Parathyroid adenoma (tissue), 2 donors: ENCODE measurements around the gene COMT.
A peak's percentile ranks its signal among the peaks of the same experiment; 100 is the strongest.

Experiments
- H2AFZ ChIP-seq: fragments of 300-600 bp; sonication (generic); one replicate; pipeline ENCODE4 v1.7.0; 2017; ENCODE audit warnings: antibody characterized with exemption, mild to moderate bottlenecking
- H3K27ac ChIP-seq: fragments of 300-600 bp; sonication (generic); one replicate; pipeline ENCODE4 v1.7.0; 2017
- H3K27me3 ChIP-seq: fragments of 300-600 bp; sonication (generic); one replicate; pipeline ENCODE4 v1.7.0; 2017; ENCODE audit warnings: low read length; ENCODE audit not compliant: control insufficient read depth, insufficient read depth
- H3K36me3 ChIP-seq: fragments of 300-600 bp; sonication (generic); one replicate; pipeline ENCODE4 v1.7.0; 2017; ENCODE audit warnings: low read length; ENCODE audit not compliant: control insufficient read depth, insufficient read depth
- H3K4me1 ChIP-seq: fragments of 300-600 bp; sonication (generic); one replicate; pipeline ENCODE4 v1.7.0; 2017; ENCODE audit warnings: control low read depth
- H3K4me2 ChIP-seq: fragments of 300-600 bp; sonication (generic); one replicate; pipeline ENCODE4 v1.7.0; 2017; ENCODE audit warnings: low read length
- H3K4me3 ChIP-seq: fragments of 300-600 bp; sonication (generic); one replicate; pipeline ENCODE4 v1.7.0; 2017; ENCODE audit warnings: low read depth, low read length
- H3K79me2 ChIP-seq: fragments of 300-600 bp; sonication (generic); one replicate; pipeline ENCODE4 v1.7.0; 2017; ENCODE audit warnings: control low read depth
- H3K9ac ChIP-seq: fragments of 300-600 bp; sonication (generic); one replicate; pipeline ENCODE4 v1.7.0; 2017; ENCODE audit warnings: mild to moderate bottlenecking
- H3K9me3 ChIP-seq: fragments of 300-600 bp; sonication (generic); one replicate; pipeline ENCODE4 v1.7.0; 2017; ENCODE audit warnings: low read length; ENCODE audit not compliant: control insufficient read depth
- TF ChIP-seq, protein P1 (sequence below): fragments of 300-600 bp; sonication (generic); IDR thresholded peaks from one replicate; pipeline ENCODE4 v1.7.0; 2017; ENCODE audit warnings: antibody characterized with exemption, mild to moderate bottlenecking
- donor health status: primary hyperparathyroidism.

Gene COMT

DNA sequence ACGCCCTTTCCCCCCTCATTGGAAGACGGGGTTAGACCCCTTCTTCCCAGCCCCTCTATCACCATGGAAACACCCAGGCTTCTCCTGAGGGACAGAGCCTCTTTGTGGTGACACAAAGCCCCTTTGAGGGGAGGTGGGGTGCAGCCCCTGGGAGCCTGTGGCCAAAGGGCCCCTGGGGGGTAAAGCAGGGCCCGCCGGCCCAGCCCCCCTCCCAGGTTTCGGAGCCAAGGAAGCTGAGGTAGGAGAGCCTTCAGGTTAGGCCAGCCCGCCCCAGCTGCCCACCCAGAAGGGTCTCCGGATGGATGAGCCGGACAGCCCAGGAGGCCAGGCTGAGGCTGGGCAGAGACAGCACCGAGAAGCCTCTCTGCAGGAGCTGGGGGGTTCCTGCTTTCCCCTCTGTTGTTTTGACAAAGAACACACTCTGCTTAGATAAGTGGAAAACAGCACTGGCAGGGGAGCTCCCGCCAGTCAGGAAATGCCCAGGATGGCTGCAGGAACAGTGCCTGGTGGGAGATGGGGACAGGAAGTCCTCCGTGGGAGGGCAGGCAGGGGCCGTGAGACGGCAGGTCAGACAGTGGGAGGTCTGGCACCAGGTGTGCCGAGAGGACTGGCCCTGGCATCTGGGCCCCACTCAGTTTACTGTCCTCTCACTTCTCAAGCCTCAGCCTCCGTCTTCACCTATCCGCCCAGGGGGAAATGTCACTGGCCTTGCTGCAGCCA lies 56.8 kb downstream of the COMT start:
- H3K4me2 ChIP-seq: peak overlapping the region; percentile 32
- peak overlapping the region; percentile 56 for H2AFZ ChIP-seq
- H3K9ac ChIP-seq: no peak overlapping the region
- no peak overlapping the region for H3K4me3 ChIP-seq
- no peaks in the 10 kb centered on the region for H3K27me3 ChIP-seq
- H3K36me3 ChIP-seq: no peaks in the 10 kb centered on the region
- TF ChIP-seq, protein P1, sequence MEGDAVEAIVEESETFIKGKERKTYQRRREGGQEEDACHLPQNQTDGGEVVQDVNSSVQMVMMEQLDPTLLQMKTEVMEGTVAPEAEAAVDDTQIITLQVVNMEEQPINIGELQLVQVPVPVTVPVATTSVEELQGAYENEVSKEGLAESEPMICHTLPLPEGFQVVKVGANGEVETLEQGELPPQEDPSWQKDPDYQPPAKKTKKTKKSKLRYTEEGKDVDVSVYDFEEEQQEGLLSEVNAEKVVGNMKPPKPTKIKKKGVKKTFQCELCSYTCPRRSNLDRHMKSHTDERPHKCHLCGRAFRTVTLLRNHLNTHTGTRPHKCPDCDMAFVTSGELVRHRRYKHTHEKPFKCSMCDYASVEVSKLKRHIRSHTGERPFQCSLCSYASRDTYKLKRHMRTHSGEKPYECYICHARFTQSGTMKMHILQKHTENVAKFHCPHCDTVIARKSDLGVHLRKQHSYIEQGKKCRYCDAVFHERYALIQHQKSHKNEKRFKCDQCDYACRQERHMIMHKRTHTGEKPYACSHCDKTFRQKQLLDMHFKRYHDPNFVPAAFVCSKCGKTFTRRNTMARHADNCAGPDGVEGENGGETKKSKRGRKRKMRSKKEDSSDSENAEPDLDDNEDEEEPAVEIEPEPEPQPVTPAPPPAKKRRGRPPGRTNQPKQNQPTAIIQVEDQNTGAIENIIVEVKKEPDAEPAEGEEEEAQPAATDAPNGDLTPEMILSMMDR: no peak
- H3K27ac ChIP-seq: peak overlapping the region; percentile 67
- peaks cover 16% of the 10 kb centered on the region for H3K4me1 ChIP-seq
- H3K79me2 ChIP-seq: no peaks in the 10 kb centered on the region
- no peaks in the 10 kb centered on the region for H3K9me3 ChIP-seq

- Histone ChIP-seq H3K27me3 (no peaks in the 10 kb centered on the region), H3K4me1 (peaks cover 16% of the 10 kb centered on the region), H3K27ac (peak overlapping the region; percentile 67), H3K79me2 (peaks cover 2% of the 10 kb centered on the region), H3K4me3 (no peak overlapping the region), H3K9me3 (no peaks in the 10 kb centered on the region), H2AFZ (peak overlapping the region; percentile 56), H3K9ac (no peak overlapping the region), H3K36me3 (no peaks in the 10 kb centered on the region), H3K4me2 (peak overlapping the region; percentile 32)
- TF ChIP-seq, protein P1: no peak
Observed at GRCh38 chr22:19998991-19999820, 57.6 kb downstream of the COMT start.

DNA sequence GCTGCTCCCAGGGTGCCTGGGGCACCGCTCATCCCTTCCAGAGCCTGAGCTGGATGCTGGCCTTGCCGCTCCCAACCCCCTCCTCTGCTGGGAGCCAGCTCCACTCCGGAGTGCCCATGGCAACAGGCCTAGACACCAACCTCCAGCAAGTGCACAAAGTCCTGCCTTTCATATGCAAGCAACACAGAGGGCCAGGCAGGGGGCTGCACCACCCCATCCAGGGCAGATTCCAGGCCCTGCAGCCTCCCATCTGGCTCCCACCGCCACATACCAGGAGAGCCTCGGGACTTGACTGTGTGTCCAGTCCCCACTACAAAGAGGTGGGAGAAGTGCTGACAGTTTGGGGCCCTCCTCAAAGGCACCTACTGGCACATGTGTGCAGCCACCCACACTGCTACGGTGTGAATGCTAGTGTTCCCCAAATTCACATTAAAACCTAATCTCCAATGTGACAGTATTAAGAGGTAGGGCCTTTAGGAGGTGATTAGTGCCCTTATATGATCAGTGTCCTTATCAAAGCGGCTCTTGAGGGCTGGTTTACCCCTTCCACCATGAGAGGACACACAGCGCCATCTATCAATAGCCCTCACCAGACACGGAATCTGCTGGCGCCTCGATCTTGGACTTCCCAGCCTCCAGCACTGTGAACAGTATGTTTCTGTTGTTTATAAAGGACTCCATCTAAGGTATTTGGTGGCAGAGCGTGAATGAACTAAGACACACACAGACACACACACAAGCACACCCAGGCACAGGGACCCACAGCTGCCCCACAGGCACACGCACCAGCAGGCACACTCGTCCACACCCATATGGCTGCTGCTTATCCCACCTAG lies 58.9 kb downstream of the COMT start:
- no peaks in the 10 kb centered on the region for H3K27me3 ChIP-seq
- H3K27ac ChIP-seq: no peak overlapping the region
- H3K4me2 ChIP-seq: no peak overlapping the region
- H3K4me1 ChIP-seq: peaks cover 16% of the 10 kb centered on the region
- H3K4me3 ChIP-seq: no peak overlapping the region
- no peaks in the 10 kb centered on the region for H3K9me3 ChIP-seq
- no peak overlapping the region for H3K9ac ChIP-seq
- no peak overlapping the region for H2AFZ ChIP-seq
- H3K36me3 ChIP-seq: no peaks in the 10 kb centered on the region
- TF ChIP-seq, protein P1: no peak
- H3K79me2 ChIP-seq: peaks cover 2% of the 10 kb centered on the region

GRCh38 chr22:20001082-20001638 lies 59.6 kb downstream of the COMT start:
- Histone ChIP-seq H3K9me3 (no peaks in the 10 kb centered on the region), H3K4me3 (no peak overlapping the region), H2AFZ (no peak overlapping the region), H3K9ac (no peak overlapping the region), H3K36me3 (no peaks in the 10 kb centered on the region), H3K4me2 (no peak overlapping the region), H3K4me1 (peaks cover 16% of the 10 kb centered on the region), H3K27me3 (no peaks in the 10 kb centered on the region), H3K79me2 (peaks cover 2% of the 10 kb centered on the region), H3K27ac (no peak overlapping the region)
- TF ChIP-seq, protein P1: no peak
